H9 (cell line): ENCODE data around the gene BCL6. TPM values are rescaled to one million over a fixed set of nuclear protein-coding genes. Genes with fewer than 3 reads are reported as not detected.

Experiments
- DNase-seq: peaks from one replicate; pipeline ENCODE4 v3.0.0-alpha.2; 2017
- H2AFZ ChIP-seq: one replicate; pipeline ENCODE4 v1.6.1; 2013; ENCODE audit warnings: mild to moderate bottlenecking, low read length, control low read depth, moderate library complexity
- H2AK5ac ChIP-seq: 2 replicates; pipeline ENCODE4 v1.6.1; 2013; ENCODE audit warnings: low read length, control low read depth, mixed read lengths; ENCODE audit not compliant: insufficient read length
- H2BK120ac ChIP-seq: one replicate; pipeline ENCODE4 v1.6.1; 2013; ENCODE audit warnings: low read depth, mild to moderate bottlenecking, low read length, control low read depth, inconsistent platforms; ENCODE audit not compliant: poor library complexity, severe bottlenecking
- H2BK12ac ChIP-seq: 2 replicates; pipeline ENCODE4 v1.6.1; 2013; ENCODE audit warnings: low read length, control low read depth, mixed read lengths, low read depth; ENCODE audit not compliant: insufficient read length
- H2BK15ac ChIP-seq: 2 replicates; pipeline ENCODE4 v1.6.1; 2013; ENCODE audit warnings: low read depth, low read length, control low read depth
- H2BK20ac ChIP-seq: one replicate; pipeline ENCODE4 v1.6.1; 2013; ENCODE audit warnings: low read depth, mild to moderate bottlenecking, low read length, control low read depth, inconsistent platforms; ENCODE audit not compliant: poor library complexity, severe bottlenecking
- H2BK5ac ChIP-seq: 2 replicates; pipeline ENCODE4 v1.6.1; 2013; ENCODE audit warnings: low read length, control low read depth, mixed read lengths; ENCODE audit not compliant: insufficient read length
- H3K14ac ChIP-seq: 2 replicates; pipeline ENCODE4 v1.6.1; 2013; ENCODE audit warnings: low read length, control low read depth; ENCODE audit not compliant: insufficient read depth
- H3K18ac ChIP-seq: 2 replicates; pipeline ENCODE4 v1.6.1; 2013; ENCODE audit warnings: low read depth, mild to moderate bottlenecking, mixed read lengths, low read length, control low read depth; ENCODE audit not compliant: insufficient read length
- H3K23ac ChIP-seq: 2 replicates; pipeline ENCODE4 v1.6.1; 2013; ENCODE audit warnings: low read length, control low read depth, mixed read lengths, low read depth; ENCODE audit not compliant: insufficient read length
- H3K23me2 ChIP-seq: 2 replicates; pipeline ENCODE4 v1.6.1; 2013; ENCODE audit warnings: low read depth, mild to moderate bottlenecking, mixed read lengths, low read length, control low read depth; ENCODE audit not compliant: insufficient read length, poor library complexity, severe bottlenecking
- H3K27ac ChIP-seq: 2 replicates; pipeline ENCODE4 v1.5.1; 2013; ENCODE audit warnings: low read length, control low read depth, mixed read lengths, low read depth; ENCODE audit not compliant: insufficient read length
- H3K27me3 ChIP-seq: 2 replicates; pipeline ENCODE4 v1.6.1; 2013; ENCODE audit warnings: low read length, control low read depth, inconsistent platforms; ENCODE audit not compliant: insufficient read depth
- H3K4ac ChIP-seq: 2 replicates; pipeline ENCODE4 v1.6.1; 2013; ENCODE audit warnings: low read depth, mild to moderate bottlenecking, control low read depth, inconsistent platforms, low read length, moderate library complexity
- H3K4me1 ChIP-seq: 2 replicates; pipeline ENCODE4 v1.6.1; 2013; ENCODE audit warnings: low read length, control low read depth, inconsistent platforms; ENCODE audit not compliant: insufficient read depth
- H3K4me2 ChIP-seq: 2 replicates; pipeline ENCODE4 v1.6.1; 2013; ENCODE audit warnings: low read length, control low read depth, mixed read lengths; ENCODE audit not compliant: insufficient read length, insufficient read depth
- H3K56ac ChIP-seq: 2 replicates; pipeline ENCODE4 v1.6.1; 2013; ENCODE audit warnings: low read depth, mild to moderate bottlenecking, mixed read lengths, low read length, control low read depth; ENCODE audit not compliant: insufficient read length
- H3K79me1 ChIP-seq: 2 replicates; pipeline ENCODE4 v1.6.1; 2013; ENCODE audit warnings: low read depth, mild to moderate bottlenecking, moderate library complexity, low read length, control low read depth, inconsistent platforms; ENCODE audit not compliant: insufficient read depth, poor library complexity, severe bottlenecking
- H3K79me2 ChIP-seq: 2 replicates; pipeline ENCODE4 v1.6.1; 2013; ENCODE audit warnings: low read length, control low read depth, inconsistent platforms; ENCODE audit not compliant: insufficient read depth
- H3K9ac ChIP-seq: 2 replicates; pipeline ENCODE4 v1.6.1; 2013; ENCODE audit warnings: low read length, control low read depth, mixed read lengths; ENCODE audit not compliant: insufficient read length; ENCODE audit errors: extremely low read depth
- H3K9me3 ChIP-seq: one replicate; pipeline ENCODE4 v1.6.1; 2013; ENCODE audit warnings: low read depth, low read length, inconsistent platforms; ENCODE audit not compliant: control insufficient read depth
- H3T11ph ChIP-seq: one replicate; pipeline ENCODE4 v1.6.1; 2013; ENCODE audit warnings: mild to moderate bottlenecking, low read length, control low read depth, inconsistent platforms
- H4K20me1 ChIP-seq: one replicate; pipeline ENCODE4 v1.6.1; 2013; ENCODE audit not compliant: control insufficient read depth, insufficient read length, insufficient read depth
- H4K5ac ChIP-seq: 2 replicates; pipeline ENCODE4 v1.6.1; 2013; ENCODE audit warnings: low read depth, mild to moderate bottlenecking, mixed read lengths, low read length, control low read depth; ENCODE audit not compliant: insufficient read length
- H4K8ac ChIP-seq: replicated peaks from 2 replicates; pipeline ENCODE4 v1.6.1; 2013; ENCODE audit warnings: low read length, control low read depth, mixed read lengths, low read depth; ENCODE audit not compliant: insufficient read length
- H4K91ac ChIP-seq: 2 replicates; pipeline ENCODE4 v1.6.1; 2013; ENCODE audit warnings: low read depth, mild to moderate bottlenecking, moderate library complexity, mixed read lengths, low read length, control low read depth; ENCODE audit not compliant: insufficient read length
- H3K27ac Mint-ChIP-seq, 3 experiments: 2 replicates in 2 of 3; 3 replicates in 1 of 3; pipeline ENCODE4 v1.8.0; 2020 to 2021; ENCODE audit warnings: mixed read lengths in 3 of 3, mild to moderate bottlenecking in 1 of 3, moderate library complexity in 1 of 3
- H3K27me3 Mint-ChIP-seq: 2 replicates; pipeline ENCODE4 v1.8.0; 2021; ENCODE audit warnings: low read depth, mild to moderate bottlenecking, moderate library complexity, mixed read lengths
- H3K36me3 Mint-ChIP-seq, 3 experiments: 2 replicates in 2 of 3; 3 replicates in 1 of 3; pipeline ENCODE4 v1.8.0; 2020 to 2021; ENCODE audit warnings: low read depth in 3 of 3, mixed read lengths in 3 of 3; ENCODE audit not compliant: insufficient read depth in 1 of 3
- H3K4me1 Mint-ChIP-seq, 2 experiments: 2 replicates each; pipeline ENCODE4 v1.8.0; 2020; ENCODE audit warnings: mixed read lengths in 2 of 2
- H3K4me3 Mint-ChIP-seq, 2 experiments: 2 replicates in 1 of 2; 3 replicates in 1 of 2; pipeline ENCODE4 v1.8.0; 2020 to 2021; ENCODE audit warnings: mild to moderate bottlenecking in 2 of 2, mixed read lengths in 2 of 2, moderate library complexity in 1 of 2
- H3K9me3 Mint-ChIP-seq, 2 experiments: 2 replicates in 1 of 2; 3 replicates in 1 of 2; pipeline ENCODE4 v1.8.0; 2020; ENCODE audit warnings: mild to moderate bottlenecking in 2 of 2, mixed read lengths in 2 of 2, moderate library complexity in 1 of 2
- WGBS: extraction: QIAGEN DNeasy Blood & Tissue Kit; methylation state at CpG from one replicate; pipeline ENCODE4 v1.1.7; 2013; ENCODE audit warnings: missing lambda C conversion rate, low lambda C conversion rate, mixed read lengths; ENCODE audit not compliant: insufficient read length; ENCODE audit errors: extremely low coverage; 5-methylcytosine and 5-hydroxymethylcytosine counted together
- total RNA-seq: library from RNA; stranded (reverse); gene quantifications from 2 replicates; pipeline ENCODE4 v1.2.1, GENCODE V29; 2021
- TF ChIP-seq, protein P1 (sequence below): fragments of 200-600 bp; sonication (generic); conservative IDR thresholded peaks from 3 replicates; pipeline ENCODE4 v1.8.0; 2021; ENCODE audit warnings: antibody characterized with exemption, mild to moderate bottlenecking

Gene BCL6
- total RNA-seq, 1 experiment from 2014 or later: 3.4 TPM

DNA sequence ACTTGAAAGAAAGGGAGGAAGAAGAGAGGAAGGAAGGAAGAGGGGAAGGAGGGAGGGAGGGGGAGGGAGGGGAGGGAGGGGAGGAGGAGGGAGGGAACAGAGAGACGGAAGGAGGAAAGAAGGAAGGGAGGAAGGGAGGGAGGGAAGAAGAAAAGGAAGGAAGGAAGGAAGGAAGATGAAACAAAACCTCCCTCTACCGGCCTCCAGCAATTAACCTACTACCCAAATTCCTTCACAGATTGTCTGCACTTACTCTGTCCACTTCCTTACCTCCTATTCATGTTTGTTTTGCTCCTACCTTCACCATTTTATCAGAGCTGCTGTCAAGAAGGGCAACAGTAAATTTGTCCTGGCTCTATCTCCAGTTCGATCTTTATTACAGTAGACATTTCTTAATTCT is 44.6 kb upstream of the BCL6 start:
- peaks cover 5 to 6% of the 10 kb centered on the region in 2 experiments; a peak in 2 of 4 replicates for H3K4me1 Mint-ChIP-seq
- no peak overlapping the region for H2BK20ac ChIP-seq
- no peak for DNase-seq
- no peaks in the 10 kb centered on the region for H3K36me3 Mint-ChIP-seq
- no peaks in the 10 kb centered on the region for H3K9me3 Mint-ChIP-seq
- H3T11ph ChIP-seq: no peak overlapping the region
- H4K5ac ChIP-seq: no peak overlapping the region
- no peak overlapping the region for H3K56ac ChIP-seq
- no peak overlapping the region for H2BK120ac ChIP-seq
- no peak overlapping the region; a peak in 2 of 7 replicates for H3K27ac Mint-ChIP-seq
- no peak overlapping the region for H3K4me3 Mint-ChIP-seq
- H2AFZ ChIP-seq: no peak overlapping the region
- H3K23ac ChIP-seq: no peak overlapping the region
- no peaks in the 10 kb centered on the region for H3K27me3 ChIP-seq
- no peak overlapping the region for H2BK5ac ChIP-seq
- H3K18ac ChIP-seq: no peak overlapping the region
- no peak overlapping the region for H2BK12ac ChIP-seq
- no peaks in the 10 kb centered on the region for H4K20me1 ChIP-seq
- no peaks in the 10 kb centered on the region for H3K23me2 ChIP-seq
- no peak overlapping the region for H3K14ac ChIP-seq
- H3K4ac ChIP-seq: no peak overlapping the region
- H3K4me1 ChIP-seq: no peaks in the 10 kb centered on the region
- H3K27ac ChIP-seq: no peak overlapping the region
- H3K4me2 ChIP-seq: no peak overlapping the region
- no peaks in the 10 kb centered on the region for H3K79me1 ChIP-seq
- no peak overlapping the region for H3K9ac ChIP-seq
- no peak overlapping the region for H4K91ac ChIP-seq
- H2AK5ac ChIP-seq: no peak overlapping the region
- 0 out of 2 replicates have a peak, but pooled peaks cover 2% of the 10 kb centered on the region for H3K27me3 Mint-ChIP-seq
- WGBS: no CpG with 5 or more reads among the region's 3 CpGs
- H3K9me3 ChIP-seq: no peaks in the 10 kb centered on the region
- 0 out of 2 replicates have a peak, but pooled peaks cover 1% of the 10 kb centered on the region for H3K79me2 ChIP-seq
- no peak overlapping the region for H4K8ac ChIP-seq
- TF ChIP-seq, protein P1, sequence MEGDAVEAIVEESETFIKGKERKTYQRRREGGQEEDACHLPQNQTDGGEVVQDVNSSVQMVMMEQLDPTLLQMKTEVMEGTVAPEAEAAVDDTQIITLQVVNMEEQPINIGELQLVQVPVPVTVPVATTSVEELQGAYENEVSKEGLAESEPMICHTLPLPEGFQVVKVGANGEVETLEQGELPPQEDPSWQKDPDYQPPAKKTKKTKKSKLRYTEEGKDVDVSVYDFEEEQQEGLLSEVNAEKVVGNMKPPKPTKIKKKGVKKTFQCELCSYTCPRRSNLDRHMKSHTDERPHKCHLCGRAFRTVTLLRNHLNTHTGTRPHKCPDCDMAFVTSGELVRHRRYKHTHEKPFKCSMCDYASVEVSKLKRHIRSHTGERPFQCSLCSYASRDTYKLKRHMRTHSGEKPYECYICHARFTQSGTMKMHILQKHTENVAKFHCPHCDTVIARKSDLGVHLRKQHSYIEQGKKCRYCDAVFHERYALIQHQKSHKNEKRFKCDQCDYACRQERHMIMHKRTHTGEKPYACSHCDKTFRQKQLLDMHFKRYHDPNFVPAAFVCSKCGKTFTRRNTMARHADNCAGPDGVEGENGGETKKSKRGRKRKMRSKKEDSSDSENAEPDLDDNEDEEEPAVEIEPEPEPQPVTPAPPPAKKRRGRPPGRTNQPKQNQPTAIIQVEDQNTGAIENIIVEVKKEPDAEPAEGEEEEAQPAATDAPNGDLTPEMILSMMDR: no peak
- no peak overlapping the region for H2BK15ac ChIP-seq
